Measurements from ENCODE around the gene NDUFS6.

Gene NDUFS6

DNA sequence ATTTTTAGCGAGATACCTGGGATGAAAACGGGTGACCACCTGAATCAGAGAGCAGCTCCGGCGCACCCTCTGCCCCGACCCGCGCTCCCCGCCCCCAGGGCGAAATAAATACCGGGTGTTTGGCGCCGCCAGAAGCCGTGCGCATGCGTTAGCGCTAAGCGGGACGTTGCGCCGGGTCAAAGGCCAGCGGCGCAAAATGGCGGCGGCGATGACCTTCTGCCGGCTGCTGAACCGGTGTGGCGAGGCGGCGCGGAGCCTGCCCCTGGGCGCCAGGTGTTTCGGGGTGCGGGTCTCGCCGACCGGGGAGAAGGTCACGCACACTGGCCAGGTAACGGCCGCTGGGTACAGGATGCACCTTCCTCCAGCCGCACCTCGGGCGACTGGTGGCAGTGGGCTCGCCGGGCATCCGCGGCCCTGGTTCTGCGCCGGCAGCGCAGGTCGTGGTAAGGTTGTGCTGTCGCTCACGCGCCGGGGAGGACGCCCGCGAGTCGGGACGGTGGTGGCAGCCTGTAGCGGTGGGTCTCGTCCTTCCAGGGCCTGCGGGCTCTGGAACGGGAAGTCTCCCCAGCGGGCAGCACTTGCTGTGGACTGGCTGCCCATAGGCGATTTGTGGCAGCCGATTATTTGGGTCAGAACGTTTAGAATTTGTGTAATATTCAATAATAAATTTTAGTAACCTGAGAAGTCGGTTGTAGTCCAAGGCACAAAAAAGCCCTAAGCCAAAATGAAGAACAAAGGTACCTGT, at the start of gene NDUFS6:
NDUFS6 (plus strand) TSS at position 186 of the 745 bp plus-strand sequence; CDS start at position 197, 11 bp downstream.
- Histone ChIP-seq H3K9me3 (no peaks in the 10 kb centered on the region), H3K36me3 (peaks cover 56% of the 10 kb centered on the region), H3K27me3 (no peaks in the 10 kb centered on the region), H3K27ac (peak within 1 kb of the TSS; percentile 90), H3K4me1 (ENCODE audit: control insufficient read depth in 1 of 2, insufficient read depth in 1 of 2, low read depth in 1 of 2, low read length in 1 of 2) (peaks cover 24 to 25% of the 10 kb centered on the region in 2 experiments), H3K4me3 (ENCODE audit: low read depth in 1 of 2, low read length in 1 of 2) (peak within 1 kb of the TSS; percentile 76 to 96)
- TF ChIP-seq, protein P1, sequence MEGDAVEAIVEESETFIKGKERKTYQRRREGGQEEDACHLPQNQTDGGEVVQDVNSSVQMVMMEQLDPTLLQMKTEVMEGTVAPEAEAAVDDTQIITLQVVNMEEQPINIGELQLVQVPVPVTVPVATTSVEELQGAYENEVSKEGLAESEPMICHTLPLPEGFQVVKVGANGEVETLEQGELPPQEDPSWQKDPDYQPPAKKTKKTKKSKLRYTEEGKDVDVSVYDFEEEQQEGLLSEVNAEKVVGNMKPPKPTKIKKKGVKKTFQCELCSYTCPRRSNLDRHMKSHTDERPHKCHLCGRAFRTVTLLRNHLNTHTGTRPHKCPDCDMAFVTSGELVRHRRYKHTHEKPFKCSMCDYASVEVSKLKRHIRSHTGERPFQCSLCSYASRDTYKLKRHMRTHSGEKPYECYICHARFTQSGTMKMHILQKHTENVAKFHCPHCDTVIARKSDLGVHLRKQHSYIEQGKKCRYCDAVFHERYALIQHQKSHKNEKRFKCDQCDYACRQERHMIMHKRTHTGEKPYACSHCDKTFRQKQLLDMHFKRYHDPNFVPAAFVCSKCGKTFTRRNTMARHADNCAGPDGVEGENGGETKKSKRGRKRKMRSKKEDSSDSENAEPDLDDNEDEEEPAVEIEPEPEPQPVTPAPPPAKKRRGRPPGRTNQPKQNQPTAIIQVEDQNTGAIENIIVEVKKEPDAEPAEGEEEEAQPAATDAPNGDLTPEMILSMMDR (IDR thresholded peaks at IDR 0.05): peak; percentile 16

DNA sequence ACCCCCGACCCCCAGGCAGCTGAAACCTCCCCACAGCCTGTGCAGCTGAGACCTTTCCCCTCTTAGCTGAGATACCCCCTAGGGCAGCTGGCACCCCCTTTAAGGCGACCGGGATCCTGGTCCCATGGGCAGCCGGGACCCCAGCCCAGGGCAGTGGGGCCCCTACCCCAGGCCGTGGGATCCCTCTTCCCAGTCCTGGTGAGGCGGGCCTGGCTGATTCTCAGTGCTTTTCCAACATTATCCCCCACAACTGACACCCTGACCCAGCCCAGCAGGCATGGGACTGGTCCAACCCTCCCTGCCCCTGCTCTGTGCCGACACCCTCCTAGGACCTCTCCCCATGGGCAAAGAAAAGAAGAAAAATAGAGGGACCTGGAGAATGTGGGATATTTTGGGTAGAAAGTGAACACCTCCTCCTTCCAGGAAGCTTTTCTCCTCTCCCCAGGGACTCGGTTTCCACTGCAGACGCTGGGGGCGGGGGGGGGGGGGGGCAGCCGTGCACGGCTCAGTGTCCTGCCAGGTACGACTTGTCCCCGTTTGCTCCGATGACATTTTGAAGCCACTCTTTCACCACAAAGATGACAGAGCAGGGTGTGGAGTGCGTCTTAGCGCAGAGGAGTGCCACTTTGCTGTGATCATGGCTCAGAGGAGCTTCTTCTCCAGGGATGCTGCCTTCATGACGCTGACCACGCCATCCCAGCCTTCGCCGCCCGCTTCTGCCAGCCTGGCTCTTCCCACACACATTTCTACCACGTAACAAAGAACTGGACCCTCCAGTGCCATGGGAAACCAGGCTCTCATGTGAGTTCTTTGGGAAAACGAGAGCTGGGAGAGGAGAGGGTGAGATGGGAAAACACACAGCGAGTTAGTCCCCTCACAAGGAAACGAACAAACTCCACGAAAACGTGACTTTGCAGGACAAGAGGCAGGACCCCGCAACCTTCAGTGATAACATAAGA, 49.1 kb upstream of the NDUFS6 start:
- Histone ChIP-seq H3K27me3 (no peaks in the 10 kb centered on the region), H3K4me3 (ENCODE audit: low read depth in 1 of 2, low read length in 1 of 2) (no peak overlapping the region), H3K9me3 (no peaks in the 10 kb centered on the region), H3K4me1 (ENCODE audit: control insufficient read depth in 1 of 2, insufficient read depth in 1 of 2, low read depth in 1 of 2, low read length in 1 of 2) (no peaks in the 10 kb centered on the region), H3K27ac (no peak overlapping the region), H3K36me3 (no peaks in the 10 kb centered on the region)
- TF ChIP-seq, protein P1 (IDR thresholded peaks at IDR 0.05): no peak

DNA sequence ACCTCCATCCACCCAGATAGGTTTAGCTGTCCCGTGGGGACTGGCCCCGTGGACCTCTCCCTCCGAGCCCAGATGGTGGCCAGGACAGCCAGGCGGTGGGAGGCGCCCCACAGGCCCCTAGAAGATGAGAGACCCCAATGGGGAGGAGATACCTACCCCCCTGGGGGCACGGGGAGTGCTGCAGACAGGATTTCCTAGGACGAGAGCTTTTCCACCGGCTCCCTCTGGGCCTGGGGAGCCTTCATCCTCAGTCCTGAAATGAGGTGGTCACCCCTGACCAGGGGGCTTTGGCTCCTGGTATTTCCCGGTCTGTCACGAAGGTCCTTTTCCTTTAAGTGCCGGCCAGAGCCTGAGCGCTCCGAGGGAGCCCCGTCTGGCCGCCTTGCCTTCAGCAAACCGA, 48.3 kb upstream of the NDUFS6 start:
- H3K9me3 ChIP-seq: no peaks in the 10 kb centered on the region
- no peaks in the 10 kb centered on the region for H3K36me3 ChIP-seq
- TF ChIP-seq, protein P1 (IDR thresholded peaks at IDR 0.05): no peak
- H3K27me3 ChIP-seq: no peaks in the 10 kb centered on the region
- no peaks in the 10 kb centered on the region for H3K4me1 ChIP-seq (ENCODE audit: control insufficient read depth in 1 of 2, insufficient read depth in 1 of 2, low read depth in 1 of 2, low read length in 1 of 2)
- no peak overlapping the region for H3K27ac ChIP-seq
- H3K4me3 ChIP-seq (ENCODE audit: low read depth in 1 of 2, low read length in 1 of 2): no peak overlapping the region

DNA sequence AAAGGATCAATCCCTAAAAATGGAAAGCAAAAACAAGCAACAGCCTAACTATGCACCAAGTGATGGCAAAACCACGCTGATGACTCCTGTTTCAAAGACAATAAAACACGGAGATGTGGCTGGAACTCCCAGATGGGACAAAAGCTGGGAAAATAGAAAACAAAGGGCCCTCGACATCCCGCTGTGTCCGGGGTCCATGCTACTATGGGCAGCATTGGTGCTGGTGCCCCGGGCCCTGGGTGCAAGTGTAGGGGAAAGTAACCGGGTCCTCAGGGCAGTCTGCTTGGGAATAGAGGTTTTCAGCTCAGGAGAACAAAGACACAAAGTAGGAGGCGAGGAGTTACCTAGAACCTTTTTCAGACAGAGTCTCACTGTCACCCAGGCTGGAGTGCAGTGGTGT, 47.7 kb upstream of the NDUFS6 start:
- Histone ChIP-seq H3K4me3 (ENCODE audit: low read depth in 1 of 2, low read length in 1 of 2) (no peak overlapping the region), H3K4me1 (ENCODE audit: control insufficient read depth in 1 of 2, insufficient read depth in 1 of 2, low read depth in 1 of 2, low read length in 1 of 2) (no peaks in the 10 kb centered on the region), H3K9me3 (no peaks in the 10 kb centered on the region), H3K27ac (no peak overlapping the region), H3K36me3 (no peaks in the 10 kb centered on the region), H3K27me3 (no peaks in the 10 kb centered on the region)
- TF ChIP-seq, protein P1 (IDR thresholded peaks at IDR 0.05): no peak

DNA sequence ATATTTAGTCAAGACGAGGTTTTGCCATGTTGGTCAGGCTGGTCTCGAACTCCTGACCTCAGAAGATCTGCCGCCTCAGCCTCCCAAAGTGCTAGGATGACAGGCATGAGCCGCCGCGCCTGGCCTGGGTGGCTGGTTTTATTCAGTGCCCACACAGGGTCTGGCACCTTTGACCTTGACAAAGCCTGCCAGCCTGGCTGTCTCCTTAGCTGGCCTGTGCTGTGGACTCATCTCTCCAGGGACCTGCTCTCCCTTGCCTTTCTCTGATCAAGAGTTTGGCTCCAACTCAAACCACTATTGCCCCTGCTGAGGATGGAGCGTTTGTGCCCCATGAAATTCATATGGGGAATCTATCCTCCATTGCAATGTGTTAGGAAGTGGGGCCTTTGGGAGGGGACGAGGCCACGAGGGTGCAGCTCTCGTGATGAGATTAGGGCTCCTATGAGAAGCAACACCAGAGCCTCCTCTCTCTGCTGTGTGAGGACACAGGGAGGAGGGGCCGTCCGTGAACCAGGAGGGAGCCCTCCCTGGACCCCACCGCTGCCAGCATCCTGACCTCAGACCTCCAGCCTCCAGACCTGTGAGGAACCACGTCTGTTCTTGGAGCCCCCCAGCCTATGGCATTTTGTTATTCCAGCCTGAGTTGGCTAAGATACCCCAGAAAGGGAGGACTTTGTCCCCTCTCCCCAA, 46.5 kb upstream of the NDUFS6 start:
- TF ChIP-seq, protein P1 (IDR thresholded peaks at IDR 0.05): no peak
- Histone ChIP-seq H3K4me3 (ENCODE audit: low read depth in 1 of 2, low read length in 1 of 2) (no peak overlapping the region), H3K36me3 (no peaks in the 10 kb centered on the region), H3K4me1 (ENCODE audit: control insufficient read depth in 1 of 2, insufficient read depth in 1 of 2, low read depth in 1 of 2, low read length in 1 of 2) (no peaks in the 10 kb centered on the region), H3K27ac (no peak overlapping the region), H3K9me3 (no peaks in the 10 kb centered on the region), H3K27me3 (peaks cover 4% of the 10 kb centered on the region)

All from neutrophil (primary cell).